Cortex of kidney (tissue), 1 donor: ENCODE results near the gene TSPAN13.

Experiments used
- DNase-seq: peaks from one replicate; lab custom pipeline; 2025; lab: John Stamatoyannopoulos, UW

TSPAN13 gene

DNA sequence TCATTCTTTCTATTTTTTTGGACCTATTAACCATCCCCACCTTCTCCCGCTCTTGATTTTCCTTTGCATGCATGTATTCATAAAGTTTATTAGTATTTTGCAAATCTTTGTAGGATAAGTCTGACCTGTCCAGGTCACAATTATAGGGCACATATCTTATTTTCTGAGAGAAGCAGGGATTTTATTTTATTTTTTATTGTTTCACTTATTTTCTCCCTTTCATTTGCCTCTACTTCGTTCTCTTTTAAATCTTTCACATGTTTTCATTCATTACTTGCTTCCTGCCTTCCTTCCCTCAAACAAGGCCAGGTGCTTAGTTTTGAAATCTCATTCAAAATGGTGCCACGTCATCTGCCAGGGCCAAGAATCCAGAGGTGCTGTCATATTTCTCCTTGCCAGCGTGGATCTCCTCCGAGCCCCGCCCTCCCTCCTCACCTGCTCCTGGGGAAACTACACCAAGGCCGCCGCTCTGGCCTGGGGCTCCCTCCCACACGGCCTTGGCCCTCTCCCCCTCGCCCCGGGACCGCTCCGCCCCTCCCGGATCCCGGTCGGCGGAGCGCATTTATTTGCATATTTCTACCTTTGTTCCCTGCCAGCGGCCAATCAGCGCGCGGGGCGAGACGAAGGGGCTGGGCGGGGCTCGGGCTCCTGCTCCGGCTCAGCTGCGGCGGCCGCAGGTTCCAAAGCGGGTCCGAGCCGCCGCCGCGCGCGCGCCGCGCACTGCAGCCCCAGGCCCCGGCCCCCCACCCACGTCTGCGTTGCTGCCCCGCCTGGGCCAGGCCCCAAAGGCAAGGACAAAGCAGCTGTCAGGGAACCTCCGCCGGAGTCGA is at the start of gene TSPAN13:
Gene TSPAN13, plus strand, starts transcription at position 654 of the 830 bp plus-strand sequence. CDS start 213 bp downstream, outside the sequence.
- peak; percentile 26 for DNase-seq

DNA sequence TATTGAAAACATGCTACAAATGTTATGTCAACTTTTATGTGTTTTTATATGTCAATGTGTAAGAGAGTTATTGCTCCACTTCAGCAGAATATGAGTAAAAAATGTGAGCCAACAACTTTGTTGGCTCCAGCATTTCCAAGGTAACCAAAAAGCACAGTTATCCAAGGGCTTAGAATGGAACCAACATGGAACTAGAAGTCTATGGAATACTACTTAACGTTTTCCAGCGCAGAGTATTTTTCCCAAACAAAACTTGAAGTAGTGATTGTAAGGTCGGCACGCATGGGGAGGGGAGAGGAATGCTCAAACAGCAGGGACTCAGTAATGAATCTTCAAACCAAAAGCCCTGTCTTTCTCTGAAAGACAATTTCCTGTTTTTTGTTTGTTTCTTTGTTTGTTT is 45.0 kb upstream of the TSPAN13 start:
- no peak for DNase-seq

DNA sequence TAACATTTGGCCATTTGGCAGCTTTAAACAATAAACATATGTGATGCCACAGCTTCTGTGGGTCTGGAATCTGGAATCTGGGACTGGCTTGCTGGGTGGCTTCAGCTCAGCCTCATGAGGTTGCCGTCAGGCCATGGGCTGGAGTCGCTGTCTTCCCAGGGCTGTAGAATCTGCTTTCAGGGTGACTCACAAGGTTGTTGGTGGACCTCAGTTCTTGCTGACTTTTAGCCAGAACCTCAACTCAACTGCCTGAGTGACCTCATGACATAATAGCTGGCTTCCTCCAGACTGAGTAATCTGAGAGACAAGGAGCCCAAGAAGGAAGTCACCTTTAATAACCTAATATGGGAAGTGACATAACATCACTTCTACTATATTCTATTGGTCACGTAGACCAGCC is 44.6 kb upstream of the TSPAN13 start:
- DNase-seq, result no peak

DNA sequence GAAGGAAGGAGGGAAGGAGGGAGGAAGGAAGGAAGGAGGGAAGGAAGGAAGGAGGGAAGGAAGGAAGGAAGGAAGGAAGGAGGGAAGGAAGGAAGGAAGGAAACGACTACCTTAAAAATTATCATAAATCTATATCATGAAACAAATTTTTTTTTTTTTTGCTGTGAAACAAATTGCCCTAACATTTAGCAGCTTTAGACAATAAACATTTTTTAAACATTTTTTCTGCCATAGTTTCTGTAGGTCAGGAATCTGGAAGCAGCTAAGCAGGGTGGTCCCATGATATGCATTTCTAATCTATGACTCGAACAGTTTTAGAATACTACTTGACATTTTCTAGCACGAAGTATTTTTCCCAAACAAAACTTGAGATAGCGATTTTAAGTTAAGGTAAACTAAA is 42.9 kb upstream of the TSPAN13 start:
- no peak for DNase-seq

DNA sequence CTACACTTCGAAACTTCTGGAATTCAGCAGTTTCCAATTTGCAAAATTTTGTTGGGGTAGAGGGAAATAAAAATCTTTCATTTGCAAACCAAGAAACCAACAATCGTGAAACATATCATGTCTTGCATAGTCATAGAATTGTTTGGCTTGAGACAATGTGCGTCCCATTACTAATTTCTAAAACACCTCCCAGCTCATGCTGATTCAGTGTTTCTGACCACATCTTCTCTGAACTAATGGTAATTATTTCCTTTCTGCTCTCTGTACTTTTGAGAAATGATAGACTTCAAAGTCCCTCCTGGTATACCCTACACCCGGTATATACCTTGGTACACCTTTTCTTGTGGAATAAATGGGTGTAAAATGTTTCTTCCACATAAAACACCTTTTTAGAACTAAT is 41.8 kb upstream of the TSPAN13 start:
- no peak for DNase-seq

DNA sequence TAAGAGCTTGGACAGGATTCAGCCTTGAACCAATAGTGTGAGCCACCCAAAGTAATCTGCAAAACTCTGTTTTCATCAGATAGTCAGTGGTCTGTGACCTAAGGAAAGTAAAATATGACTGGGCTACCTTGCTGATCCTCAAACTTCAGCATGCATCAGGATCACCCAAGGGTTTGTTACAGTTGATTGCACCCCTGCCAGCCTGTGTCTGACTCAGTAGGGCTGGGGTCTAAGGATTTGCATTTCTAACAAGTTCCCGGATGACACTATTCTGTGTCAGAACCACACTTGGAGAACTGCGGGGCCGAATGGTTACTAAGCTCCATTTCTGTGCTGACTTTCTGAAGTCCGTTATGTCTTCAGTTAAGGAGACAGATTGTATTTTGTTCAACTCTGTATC is 40.6 kb upstream of the TSPAN13 start:
- no peak for DNase-seq

DNA sequence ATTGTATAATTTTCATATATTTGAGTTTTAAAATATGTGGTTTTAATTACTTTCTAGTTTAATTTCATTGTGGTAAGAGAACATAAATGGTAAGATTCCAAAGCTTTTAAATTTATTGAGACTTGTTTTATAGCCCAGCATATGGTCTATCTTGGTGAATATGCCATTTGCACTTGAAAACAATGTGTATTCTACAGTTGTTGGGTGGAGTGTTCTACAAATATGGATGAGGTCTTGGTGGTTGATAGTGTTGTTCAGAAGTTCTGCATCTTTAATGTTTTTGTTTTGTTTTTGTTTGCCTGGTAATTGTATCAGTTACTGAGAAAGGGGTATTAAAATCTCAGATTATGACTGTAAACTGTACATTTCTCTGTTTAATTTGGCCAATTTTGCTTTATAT is 37.6 kb upstream of the TSPAN13 start:
- no peak for DNase-seq

DNA sequence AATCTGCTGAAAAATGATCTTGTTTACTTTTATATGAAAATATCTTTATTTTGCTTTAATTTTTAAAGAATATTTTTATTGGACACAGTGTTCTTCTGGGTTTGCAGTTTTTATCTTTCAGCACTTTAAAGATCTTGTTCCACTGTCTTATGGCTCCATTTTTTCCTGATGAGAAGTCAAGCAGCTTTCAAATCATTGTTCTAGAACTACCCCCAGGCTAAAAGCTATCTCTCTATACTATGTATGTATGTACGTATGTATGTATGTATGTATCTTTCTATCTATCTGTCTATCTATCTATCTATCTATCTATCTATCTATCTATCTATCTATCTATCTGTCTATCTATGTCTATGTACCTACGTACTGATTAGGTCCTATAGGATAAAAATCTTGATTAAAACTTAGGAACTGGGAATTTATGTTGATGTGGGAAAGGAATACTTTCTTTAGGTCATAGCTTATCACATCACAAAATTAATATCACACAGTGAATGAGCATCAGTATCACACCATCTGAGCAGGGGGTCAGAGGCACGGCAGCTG is 35.4 kb upstream of the TSPAN13 start:
- no peak for DNase-seq

DNA sequence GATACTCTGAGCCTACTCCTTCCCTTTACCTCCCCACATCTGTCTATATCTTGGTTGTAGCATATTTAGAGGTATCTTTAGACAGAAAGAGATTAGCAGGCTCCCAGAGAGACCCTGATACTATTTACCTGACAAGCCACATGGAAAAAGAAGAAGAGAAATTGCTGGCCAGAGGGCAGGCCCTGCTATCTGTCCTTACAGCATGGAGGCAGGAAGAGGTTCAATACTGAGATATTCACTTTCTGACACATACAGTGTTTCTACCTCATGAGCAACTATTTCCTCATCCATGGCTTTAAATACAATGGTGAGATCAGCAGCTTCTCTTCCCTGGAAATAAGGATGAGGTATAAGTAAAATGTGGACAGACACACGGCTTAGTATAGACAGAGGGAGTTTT is 33.9 kb upstream of the TSPAN13 start:
- no peak for DNase-seq

DNA sequence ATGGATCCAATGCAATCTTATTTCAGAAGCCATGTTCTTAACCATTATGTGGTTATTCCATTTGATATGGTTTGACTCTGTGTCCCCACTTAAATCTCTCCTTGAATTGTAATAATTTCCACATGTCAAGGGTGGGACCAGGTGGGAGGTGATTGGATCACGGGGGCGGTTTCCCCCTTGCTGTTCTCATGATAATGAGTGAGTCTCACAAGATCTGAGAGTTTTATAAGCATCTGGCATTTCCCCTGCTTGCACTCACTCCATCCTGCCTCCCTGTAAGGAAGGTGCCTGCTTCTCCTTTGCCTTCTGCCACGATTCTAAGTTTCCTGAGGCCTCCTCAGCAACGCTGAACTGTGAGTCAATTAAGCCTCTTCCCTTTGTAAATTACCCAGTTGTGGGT is 32.0 kb upstream of the TSPAN13 start:
- DNase-seq, result no peak

DNA sequence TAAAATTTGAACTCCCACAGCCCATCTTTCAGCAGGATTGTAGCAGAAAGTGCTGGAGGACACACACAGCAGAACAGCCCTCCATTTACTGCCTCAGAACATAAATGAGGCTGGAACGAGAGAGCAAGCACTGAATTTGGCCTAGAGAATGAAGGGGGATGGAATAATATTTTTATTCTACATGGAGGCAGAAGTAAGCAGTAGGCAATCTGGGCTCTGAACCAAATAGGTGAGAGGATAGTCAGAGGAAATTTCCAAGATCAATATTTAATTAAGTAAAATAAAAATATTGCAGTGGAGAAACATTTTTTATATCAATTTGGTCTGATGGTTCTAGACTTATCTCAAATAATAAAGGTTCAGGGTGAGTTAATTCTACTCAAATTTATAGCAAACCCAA is 29.2 kb upstream of the TSPAN13 start:
- no peak for DNase-seq

DNA sequence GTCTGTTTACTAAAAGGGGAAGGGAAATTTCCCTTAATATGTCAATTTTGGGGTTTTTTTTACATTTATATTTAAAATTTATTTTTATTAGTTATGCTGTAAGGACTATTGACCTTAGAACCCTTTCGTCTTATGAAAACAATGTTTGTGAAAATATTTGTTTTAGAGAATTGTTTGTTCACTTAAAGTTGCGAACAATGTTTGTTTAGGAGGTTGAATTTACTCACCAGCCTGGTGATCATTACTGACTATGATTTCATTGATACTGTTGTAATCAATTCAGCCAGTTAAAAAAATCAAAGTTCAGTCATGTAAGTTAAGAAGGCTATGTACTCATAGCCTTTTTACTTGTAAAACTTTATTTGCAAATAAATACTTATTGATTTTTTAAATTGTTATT is 27.4 kb upstream of the TSPAN13 start:
- no peak for DNase-seq

DNA sequence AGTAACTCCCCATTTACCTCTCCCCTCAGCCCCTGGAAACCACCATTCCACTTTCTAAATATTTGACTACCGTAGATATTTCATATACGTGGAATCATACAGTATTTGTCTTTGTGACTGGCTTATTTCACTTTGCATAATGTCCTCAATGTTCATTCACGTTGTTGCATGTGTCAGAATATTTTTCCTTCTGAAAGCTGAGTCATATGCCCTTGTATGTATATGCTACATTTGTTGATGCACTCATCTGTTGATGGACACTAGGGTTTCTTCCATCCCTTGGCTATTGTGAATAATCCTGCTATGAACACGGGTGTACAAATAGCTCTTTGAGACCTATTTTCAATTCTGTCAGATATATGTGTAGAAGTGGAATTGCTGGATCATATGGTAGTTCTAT is 25.8 kb upstream of the TSPAN13 start:
- DNase-seq, result no peak

DNA sequence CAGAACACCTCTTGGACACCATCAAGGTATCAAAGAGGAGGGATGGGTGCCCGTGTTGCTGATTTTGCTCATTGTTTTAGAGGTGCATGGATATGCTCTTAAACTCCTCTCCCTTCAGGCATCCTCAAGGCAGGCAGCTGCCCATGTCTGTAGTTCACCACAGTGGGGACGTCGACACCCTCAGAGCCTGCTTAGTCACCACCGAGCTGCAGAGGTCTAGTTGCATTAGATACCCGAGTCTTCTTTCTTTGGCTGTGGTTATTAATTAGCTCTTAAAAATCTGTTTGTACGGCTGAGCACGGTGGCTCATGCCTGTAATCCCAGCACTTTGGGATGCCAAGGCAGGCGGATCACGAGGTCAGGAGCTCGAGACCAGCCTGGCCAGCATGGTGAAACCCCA is 24.7 kb upstream of the TSPAN13 start:
- DNase-seq, result no peak

DNA sequence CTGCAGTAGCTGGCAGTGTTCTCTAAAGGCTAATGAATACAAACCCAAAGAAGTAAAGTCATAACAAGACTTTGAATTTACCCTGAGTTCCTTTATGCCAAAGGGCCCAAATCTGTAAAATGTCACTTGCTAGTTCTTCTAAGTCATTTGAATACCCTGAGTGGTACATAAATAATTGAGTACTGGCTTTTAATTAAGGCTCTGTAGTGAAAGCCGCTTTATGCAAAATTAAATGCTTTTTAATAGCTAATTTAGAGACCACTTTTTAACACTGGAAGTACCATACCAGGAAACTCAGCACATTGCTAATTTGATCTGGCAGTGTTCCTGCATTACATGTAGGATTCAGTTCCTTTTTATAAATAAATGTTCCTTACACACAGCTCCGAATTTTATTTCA is 24.0 kb upstream of the TSPAN13 start:
- DNase-seq, result no peak

DNA sequence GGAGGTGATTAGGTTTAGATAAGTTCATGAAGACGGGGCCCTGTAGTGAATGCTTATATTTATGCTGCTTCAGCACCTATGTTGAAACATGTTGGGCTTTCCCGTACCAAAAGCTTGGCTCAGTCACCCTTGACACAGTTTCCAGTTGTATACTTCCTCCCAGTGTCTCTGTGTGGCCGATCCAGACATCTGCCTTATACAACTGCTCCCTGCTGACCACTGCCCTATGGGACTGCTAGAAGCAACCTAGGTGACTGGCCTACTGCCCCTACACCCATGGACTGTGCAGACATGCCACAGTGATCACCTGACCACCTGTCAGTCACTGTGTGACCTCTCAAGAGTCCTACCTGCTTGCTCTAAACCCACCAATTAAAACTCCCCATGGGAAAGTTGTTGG is 22.6 kb upstream of the TSPAN13 start:
- no peak for DNase-seq

DNA sequence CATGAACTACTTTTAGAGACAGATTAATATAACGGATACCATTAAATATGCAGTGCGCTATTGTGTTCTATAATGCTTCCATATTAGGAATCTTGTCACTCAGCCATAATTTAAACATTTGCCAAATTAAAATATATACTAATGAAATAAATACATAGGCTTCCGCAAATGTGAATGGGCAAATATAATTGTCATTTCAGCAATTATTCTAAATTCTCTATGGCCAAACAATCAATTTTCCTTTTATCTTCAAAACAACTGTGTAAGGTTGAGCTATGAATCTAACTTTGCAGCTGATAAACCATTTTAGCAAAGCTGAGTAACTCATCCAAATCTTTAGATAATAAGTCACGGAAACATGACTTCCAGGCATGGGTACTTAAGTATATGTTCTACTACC is 20.7 kb upstream of the TSPAN13 start:
- no peak for DNase-seq

DNA sequence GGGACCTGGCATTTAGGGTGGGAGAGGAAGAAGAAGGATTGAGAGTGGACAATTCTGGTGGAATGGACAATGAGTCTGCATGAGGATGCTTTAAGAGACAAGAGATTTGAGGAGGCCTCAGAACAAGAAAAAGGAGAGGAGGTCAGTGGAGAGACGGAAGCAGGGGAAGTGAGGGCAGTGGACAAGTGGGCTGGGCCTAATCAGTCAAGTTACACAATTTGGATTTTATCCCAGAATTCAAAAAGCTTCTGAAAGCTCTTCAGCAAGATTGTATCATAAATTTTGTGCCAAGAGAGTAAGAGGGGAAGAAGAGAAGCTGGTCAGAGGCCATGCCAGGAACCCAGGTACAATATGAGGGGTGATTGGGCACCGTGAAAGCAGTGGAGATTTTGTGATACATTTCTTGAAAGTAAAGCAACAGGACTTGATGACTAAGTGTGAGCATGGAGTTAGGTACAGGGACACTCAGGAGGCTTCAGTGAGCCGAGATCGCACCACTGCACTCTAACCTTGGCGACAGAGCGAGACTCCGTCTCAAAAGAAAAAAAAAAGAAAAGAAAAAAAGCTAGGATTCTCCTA is 19.3 kb upstream of the TSPAN13 start:
- no peak for DNase-seq

DNA sequence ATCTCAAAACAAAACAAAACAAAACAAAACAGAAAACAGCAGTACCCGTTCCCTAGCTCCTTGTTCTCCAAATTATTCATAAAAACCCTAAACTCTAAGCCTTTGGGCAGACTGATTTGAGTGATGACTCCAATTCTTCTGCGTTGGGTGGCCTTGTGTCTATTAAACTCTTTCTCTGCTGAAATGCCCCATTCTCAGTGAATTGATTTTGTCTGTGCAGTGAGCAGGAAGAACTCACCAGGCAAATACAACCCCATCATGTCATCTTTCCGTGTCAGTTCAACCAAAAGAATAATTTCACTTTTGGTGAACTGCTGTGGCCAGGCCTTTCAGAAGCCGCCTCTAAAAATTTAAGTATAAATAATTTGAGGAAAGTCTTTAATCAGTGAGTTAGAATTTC is 18.5 kb upstream of the TSPAN13 start:
- no peak for DNase-seq

DNA sequence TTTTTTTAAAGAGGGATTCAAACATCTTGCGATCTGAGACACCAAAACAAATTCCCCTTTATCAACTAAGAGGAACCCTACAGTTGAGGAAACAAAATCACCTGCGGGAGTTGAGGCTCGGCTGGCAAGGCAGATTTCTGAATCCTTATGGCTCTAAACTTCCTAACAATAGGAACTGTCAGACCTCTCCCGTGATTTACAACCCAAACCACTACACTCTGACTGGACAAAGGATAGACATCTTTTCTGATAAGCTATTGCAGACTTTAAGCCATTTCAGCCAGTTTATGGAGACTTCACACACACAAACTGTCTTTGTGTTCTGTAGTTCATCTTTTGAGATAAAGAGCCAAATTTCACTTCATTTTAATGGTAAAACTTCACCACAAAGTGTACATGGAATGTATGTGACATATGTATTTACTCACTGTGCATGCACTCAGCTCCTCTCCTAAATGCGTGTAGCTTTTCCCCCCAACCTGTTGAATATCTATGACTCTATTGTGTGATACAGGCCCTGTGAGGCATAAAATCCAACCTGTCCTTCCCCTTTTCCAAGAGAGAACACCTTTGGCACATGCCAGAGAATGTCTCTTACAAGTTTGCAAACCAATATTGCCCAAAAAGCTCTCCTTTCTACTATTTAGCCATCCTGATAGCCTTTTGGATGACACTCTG is 15.4 kb upstream of the TSPAN13 start:
- DNase-seq, result no peak

DNA sequence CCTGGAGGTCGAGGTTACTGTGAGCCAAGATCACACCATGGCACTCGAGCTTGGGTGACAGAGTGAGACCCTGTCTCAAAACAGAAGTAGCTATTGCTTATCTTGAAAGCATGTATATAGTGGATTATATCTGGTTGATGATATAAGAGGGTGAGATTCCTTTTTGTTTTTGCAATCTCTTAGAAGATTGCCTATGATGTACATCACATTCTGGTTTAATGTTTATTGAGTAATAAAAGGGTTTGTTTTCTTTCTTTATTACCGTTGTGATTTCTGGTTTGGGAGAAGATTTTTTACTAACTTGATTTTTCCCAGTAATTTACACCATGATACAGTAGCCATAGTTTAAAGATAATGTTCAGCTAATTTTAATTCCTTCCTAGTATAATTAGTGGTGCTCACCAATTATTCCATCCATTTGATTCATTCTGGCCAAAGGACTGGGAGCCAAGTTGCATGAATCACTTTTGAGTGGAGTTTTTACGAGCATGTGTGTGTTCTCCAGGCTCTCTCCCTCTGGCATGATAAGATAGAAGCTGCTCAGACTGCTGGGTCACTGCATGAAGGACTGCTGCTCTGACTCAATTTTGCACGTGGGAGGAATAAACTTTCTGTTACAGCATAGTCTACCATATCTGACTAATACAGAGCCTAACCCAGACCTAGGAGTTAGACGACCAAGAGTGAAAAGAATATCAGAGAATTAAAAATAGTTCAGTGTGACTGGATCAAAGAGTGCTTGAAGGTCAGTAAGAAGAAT is 13.5 kb upstream of the TSPAN13 start:
- no peak for DNase-seq

DNA sequence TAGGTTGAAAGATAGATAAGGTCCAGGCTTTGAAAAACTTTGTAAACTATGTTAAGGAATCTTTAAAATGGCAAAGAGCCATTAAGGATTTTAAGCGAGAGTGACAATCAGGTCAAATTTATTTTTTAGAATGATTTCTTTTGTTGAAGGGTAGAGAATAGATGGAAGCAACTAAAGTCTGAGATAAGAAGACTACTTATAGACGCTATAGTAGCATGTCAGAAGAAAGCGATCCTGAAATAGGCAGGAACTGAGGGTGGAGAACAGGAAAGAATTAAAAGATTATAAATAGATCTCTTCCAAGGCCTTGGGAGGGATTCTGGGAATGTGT is 13.0 kb upstream of the TSPAN13 start:
- DNase-seq, result no peak
